Right cardiac atrium (tissue), 5 donors: Measurements from ENCODE around the gene OR7A17. TPM values are rescaled to one million over a fixed set of nuclear protein-coding genes. Genes with fewer than 3 reads are reported as not detected.

Experiments used
- ATAC-seq, 2 donors: fragments of 200-7000 bp; cut with Tn5 transposase; one replicate each; pipeline versions ENCODE4 v1.8.0 to v1.9.1; 2020; ENCODE audit warnings: moderate library complexity in 2 of 2, mild to moderate bottlenecking in 1 of 2
- DNase-seq, 3 donors: peaks; one replicate each; pipeline ENCODE4 v3.0.0-alpha.2; 2020
- H3K27ac ChIP-seq: one replicate; pipeline ENCODE4 v1.5.1; 2013; ENCODE audit warnings: mild to moderate bottlenecking, low read length, control low read depth, moderate library complexity
- H3K27me3 ChIP-seq: one replicate; pipeline ENCODE4 v1.6.1; 2013; ENCODE audit not compliant: control insufficient read depth, insufficient read depth
- H3K4me1 ChIP-seq: one replicate; pipeline ENCODE4 v1.6.1; 2013; ENCODE audit warnings: low read length; ENCODE audit not compliant: control insufficient read depth, insufficient read depth
- H3K4me3 ChIP-seq: one replicate; pipeline ENCODE4 v1.5.1; 2013; ENCODE audit warnings: low read length, control low read depth
- H3K9me3 ChIP-seq: one replicate; pipeline ENCODE4 v1.6.1; 2013; ENCODE audit warnings: low read length; ENCODE audit not compliant: control insufficient read depth
- WGBS: extraction: QIAGEN DNeasy Blood & Tissue Kit; methylation state at CpG from one replicate; pipeline ENCODE4 v1.1.7; 2013; 5-methylcytosine and 5-hydroxymethylcytosine counted together
- intact Hi-C, 4 donors: fragments of 100-400 bp; cut with DNase I; formaldehyde crosslinking; loops; one replicate each; pipeline versions ENCODE4 v1.11.0 to v1.14.0; 2022 to 2023
- polyA plus RNA-seq: library from polyadenylated mRNA; stranded (reverse); fragments of 200-250 nt; gene quantifications from one replicate; pipeline ENCODE4 v1.2.3, GENCODE V29; 2013
- total RNA-seq, 4 donors: library from RNA; stranded (reverse); fragmentation: NEBNext Ultra II Directional; extraction: Animal tissue kit (Norgen Biotek cat#: 25700); gene quantifications; one replicate each; pipeline ENCODE4 v1.2.1, GENCODE V29; 2021
- donor health status: healthy with polysubstance abuse.
- donor health status: DM: no; HTN: yes; CAD: no.
- donor health status: DM: no; HTN: no; CAD: no.
- donor health status: DM: no; HTN: yes; CAD: no; lungs with severe emphysema.
- donor health status: DM: yes; HTN: yes; CAD: no.

The OR7A17 gene
- total and polyA plus RNA-seq, 5 donors, result not detected

- intact Hi-C loops, result no loop called here
- H3K27me3 ChIP-seq, result no peaks in the 10 kb centered on the region
- H3K9me3 ChIP-seq, result no peaks in the 10 kb centered on the region
- ATAC-seq (no peak), DNase-seq (no peak)
- H3K4me1 ChIP-seq, result no peaks in the 10 kb centered on the region
- no peak overlapping the region for H3K4me3 ChIP-seq
- no peak overlapping the region for H3K27ac ChIP-seq
- 40% methylated on average over 6 of the region's 6 CpGs for WGBS
These were observed 42.4 kb downstream of the OR7A17 start for GRCh38 chr19:14843578-14843977.

- Histone ChIP-seq H3K27ac (no peak overlapping the region), H3K9me3 (no peaks in the 10 kb centered on the region), H3K4me3 (no peak overlapping the region), H3K27me3 (no peaks in the 10 kb centered on the region), H3K4me1 (no peaks in the 10 kb centered on the region)
- no peak for DNase-seq
- no peak for ATAC-seq
- intact Hi-C loops, result no loop called here
- WGBS, result 35% methylated on average over 2 of the region's 2 CpGs
These were observed 42.8 kb downstream of the OR7A17 start for GRCh38 chr19:14843169-14843568.

GRCh38 chr19:14840206-14840605 lies 45.7 kb downstream of the OR7A17 start:
- Histone ChIP-seq H3K4me1 (no peaks in the 10 kb centered on the region), H3K4me3 (no peak overlapping the region), H3K27ac (no peak overlapping the region), H3K9me3 (no peaks in the 10 kb centered on the region), H3K27me3 (no peaks in the 10 kb centered on the region)
- DNase-seq (no peak), ATAC-seq (no peak)
- intact Hi-C loops, result no loop called here
- 24% methylated on average over 1 of the region's 1 CpG for WGBS

GRCh38 chr19:14837391-14837790 lies 48.5 kb downstream of the OR7A17 start:
- no peak for ATAC-seq
- Histone ChIP-seq H3K27ac (no peak overlapping the region), H3K9me3 (no peaks in the 10 kb centered on the region), H3K4me3 (no peak overlapping the region), H3K27me3 (no peaks in the 10 kb centered on the region), H3K4me1 (no peaks in the 10 kb centered on the region)
- 64% methylated on average over 4 of the region's 4 CpGs for WGBS
- intact Hi-C loops, result no loop called here
- no peak for DNase-seq

GRCh38 chr19:14835011-14835410 lies 50.9 kb downstream of the OR7A17 start, which contains the start of the genes OR7A5 and OR7C1:
Gene OR7A5 (minus strand): TSS chr19:14835185. CDS start chr19:14828241, 6,944 bp downstream.
Gene OR7C1 (minus strand): TSS chr19:14835185. CDS start chr19:14800136, 35,049 bp downstream.
- Histone ChIP-seq H3K27ac (no peak within 1 kb of the TSS), H3K9me3 (no peaks in the 10 kb centered on the region), H3K27me3 (no peaks in the 10 kb centered on the region), H3K4me3 (no peak within 1 kb of the TSS), H3K4me1 (no peaks in the 10 kb centered on the region)
- DNase-seq (no peak), ATAC-seq (no peak)
- WGBS, result 4% methylated on average over 1 of the region's 1 CpG
- intact Hi-C loops, result no loop called here

GRCh38 chr19:14830702-14831101 lies 55.2 kb downstream of the OR7A17 start:
- Histone ChIP-seq H3K27me3 (no peaks in the 10 kb centered on the region), H3K4me1 (no peaks in the 10 kb centered on the region), H3K9me3 (no peaks in the 10 kb centered on the region), H3K4me3 (no peak overlapping the region), H3K27ac (no peak overlapping the region)
- intact Hi-C loops, result no loop called here
- ATAC-seq, result no peak
- WGBS, result 19% methylated on average over 4 of the region's 4 CpGs
- DNase-seq, result no peak

Other genes starting within 250 kb of the OR7A17 start
- gene ADGRE3, start 211.3 kb downstream of the OR7A17 start, total RNA-seq, result not detected
- gene ADGRE3, start 211.3 kb downstream of the OR7A17 start, polyA plus RNA-seq, result not detected
- gene ZNF333, start 196.1 kb downstream of the OR7A17 start, total RNA-seq, result 10 to 100 TPM in 2 of 4 donors, 1 to 10 TPM in 2; 8.3 to 10.6 (median 10.1) TPM
- gene ZNF333, start 196.1 kb downstream of the OR7A17 start, polyA plus RNA-seq, result 8.2 TPM
- 1 to 10 TPM in 2 of 4 donors, under 1 TPM in 2; 0.51 to 1.4 (median 0.98) TPM for gene ADGRE2, start 107.6 kb downstream of the OR7A17 start, total RNA-seq
- 0.25 TPM for gene ADGRE2, start 107.6 kb downstream of the OR7A17 start, polyA plus RNA-seq
- gene OR7A5, start 50.9 kb downstream of the OR7A17 start, total RNA-seq, result not detected
- 0.02 TPM for gene OR7A5, start 50.9 kb downstream of the OR7A17 start, polyA plus RNA-seq
- not detected for gene OR7C1, start 50.9 kb downstream of the OR7A17 start, total RNA-seq
- 0.05 TPM for gene OR7C1, start 50.9 kb downstream of the OR7A17 start, polyA plus RNA-seq
- gene OR7A10, start 37.2 kb downstream of the OR7A17 start, total RNA-seq, result not detected
- gene OR7A10, start 37.2 kb downstream of the OR7A17 start, polyA plus RNA-seq, result not detected
- gene OR7C2, start 55.4 kb upstream of the OR7A17 start, total RNA-seq, result not detected
- gene OR7C2, start 55.4 kb upstream of the OR7A17 start, polyA plus RNA-seq, result not detected
- gene SLC1A6, start 93.7 kb upstream of the OR7A17 start, total RNA-seq, result not detected
- gene SLC1A6, start 93.7 kb upstream of the OR7A17 start, polyA plus RNA-seq, result not detected
- gene CASP14, start 163.3 kb upstream of the OR7A17 start, total RNA-seq, result not detected
- gene CASP14, start 163.3 kb upstream of the OR7A17 start, polyA plus RNA-seq, result not detected
- gene OR1I1, start 196.1 kb upstream of the OR7A17 start, total RNA-seq, result not detected
- gene OR1I1, start 196.1 kb upstream of the OR7A17 start, polyA plus RNA-seq, result not detected
- 10 to 100 TPM; 15.2 to 20.9 (median 16.5) TPM for gene SYDE1, start 221.3 kb upstream of the OR7A17 start, total RNA-seq
- gene SYDE1, start 221.3 kb upstream of the OR7A17 start, polyA plus RNA-seq, result 11.3 TPM